ENCODE measurements around the gene GSTA4.

The GSTA4 gene

DNA sequence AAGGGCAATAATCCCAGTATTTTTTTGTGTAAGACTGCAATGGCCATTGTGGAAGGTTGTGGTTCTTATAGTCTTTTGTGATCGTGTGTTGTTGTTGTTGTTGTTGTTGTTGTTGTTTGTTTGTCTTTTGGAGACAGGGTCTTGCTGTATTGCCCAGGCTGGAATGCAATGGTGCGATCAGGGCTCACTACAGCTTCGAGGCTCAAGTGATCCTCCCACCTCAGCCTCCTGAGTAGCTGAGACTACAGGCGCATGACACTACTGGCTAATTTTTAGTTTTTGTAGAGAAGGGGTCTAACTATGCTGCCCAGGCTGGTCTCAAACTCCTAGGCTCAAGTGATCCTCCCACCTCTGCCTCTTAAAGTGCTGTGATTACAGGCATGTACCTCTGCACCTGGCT is 3.5 kb upstream of the GSTA4 start:
- Histone ChIP-seq H3K4me3 (ENCODE audit: insufficient read depth, low read length, poor library complexity, severe bottlenecking) (no peak overlapping the region), H3F3A (ENCODE audit: insufficient read depth) (peaks cover 13% of the 10 kb centered on the region), H3K27ac (ENCODE audit: low read depth, low read length) (no peak overlapping the region), H2AFZ (ENCODE audit: low read depth, low read length, severe bottlenecking) (no peak overlapping the region), H3K79me2 (ENCODE audit: insufficient read depth, low read length) (no peaks in the 10 kb centered on the region), H3K9me3 (ENCODE audit: insufficient read depth, low read length) (no peaks in the 10 kb centered on the region), H3K36me3 (ENCODE audit: low read length) (no peaks in the 10 kb centered on the region), H3K9ac (ENCODE audit: low read length) (no peak overlapping the region), H3K9me2 (replicated peaks; ENCODE audit: insufficient read depth, low read length) (no peaks in the 10 kb centered on the region), H3K4me2 (ENCODE audit: low read depth, low read length, poor library complexity, severe bottlenecking) (no peak overlapping the region), H3K27me3 (ENCODE audit: low read length) (no peaks in the 10 kb centered on the region), H4K20me1 (ENCODE audit: low read depth, low read length) (no peaks in the 10 kb centered on the region)
- TF ChIP-seq EZH2phosphoT487 (conservative IDR thresholded peaks at IDR 0.05; ENCODE audit: low read length) (no peak), CTCF (IDR thresholded peaks at IDR 0.05; ENCODE audit: insufficient read depth, low read length, poor library complexity, severe bottlenecking) (no peak)

GRCh38 chr6:52995913-52996645 is 995 bp upstream of the GSTA4 start:
- H3K27me3 ChIP-seq (ENCODE audit: low read length) = no peaks in the 10 kb centered on the region
- H3K36me3 ChIP-seq (ENCODE audit: low read length) = no peaks in the 10 kb centered on the region
- H3K27ac ChIP-seq (ENCODE audit: low read depth, low read length) = peak overlapping the region; percentile 31; the same call in 1 of the 2 replicates
- no peaks in the 10 kb centered on the region for H4K20me1 ChIP-seq (ENCODE audit: low read depth, low read length)
- H3F3A ChIP-seq (ENCODE audit: insufficient read depth) = peaks cover 13% of the 10 kb centered on the region
- peak overlapping the region; percentile 77 for H3K4me2 ChIP-seq (ENCODE audit: low read depth, low read length, poor library complexity, severe bottlenecking)
- peak overlapping the region; percentile 0 for H2AFZ ChIP-seq (ENCODE audit: low read depth, low read length, severe bottlenecking)
- TF ChIP-seq EZH2phosphoT487 (conservative IDR thresholded peaks at IDR 0.05; ENCODE audit: low read length) (no peak), CTCF (IDR thresholded peaks at IDR 0.05; ENCODE audit: insufficient read depth, low read length, poor library complexity, severe bottlenecking) (no peak)
- no peaks in the 10 kb centered on the region for H3K79me2 ChIP-seq (ENCODE audit: insufficient read depth, low read length)
- peak overlapping the region; percentile 41 for H3K4me3 ChIP-seq (ENCODE audit: insufficient read depth, low read length, poor library complexity, severe bottlenecking)
- no peaks in the 10 kb centered on the region for H3K9me2 ChIP-seq (replicated peaks; ENCODE audit: insufficient read depth, low read length)
- no peaks in the 10 kb centered on the region for H3K9me3 ChIP-seq (ENCODE audit: insufficient read depth, low read length)
- no peak overlapping the region for H3K9ac ChIP-seq (ENCODE audit: low read length)

GRCh38 chr6:52994839-52995088 is 320 bp downstream of the GSTA4 start:
- Histone ChIP-seq H2AFZ (ENCODE audit: low read depth, low read length, severe bottlenecking) (peak overlapping the region; percentile 99), H4K20me1 (ENCODE audit: low read depth, low read length) (no peaks in the 10 kb centered on the region), H3K27me3 (ENCODE audit: low read length) (no peaks in the 10 kb centered on the region), H3K4me3 (ENCODE audit: insufficient read depth, low read length, poor library complexity, severe bottlenecking) (peak overlapping the region; percentile 76), H3K27ac (ENCODE audit: low read depth, low read length) (no peak overlapping the region), H3K36me3 (ENCODE audit: low read length) (no peaks in the 10 kb centered on the region), H3F3A (ENCODE audit: insufficient read depth) (peaks cover 13% of the 10 kb centered on the region), H3K9me2 (replicated peaks; ENCODE audit: insufficient read depth, low read length) (no peaks in the 10 kb centered on the region), H3K9ac (ENCODE audit: low read length) (peak overlapping the region; percentile 63), H3K4me2 (ENCODE audit: low read depth, low read length, poor library complexity, severe bottlenecking) (peak overlapping the region; percentile 85), H3K79me2 (ENCODE audit: insufficient read depth, low read length) (no peaks in the 10 kb centered on the region), H3K9me3 (ENCODE audit: insufficient read depth, low read length) (no peaks in the 10 kb centered on the region)
- no peak for TF ChIP-seq CTCF (IDR thresholded peaks at IDR 0.05; ENCODE audit: insufficient read depth, low read length, poor library complexity, severe bottlenecking)
- no peak for TF ChIP-seq EZH2phosphoT487 (conservative IDR thresholded peaks at IDR 0.05; ENCODE audit: low read length)
